Measurements from ENCODE around the gene NLK. TPM values are rescaled to one million over a fixed set of nuclear protein-coding genes. Genes with fewer than 3 reads are reported as not detected.
"Not testable (repeated sequence)": the region's sequence is repeated elsewhere in the genome, so short reads cannot be mapped to it uniquely, and the experiment has no call there.

The NLK gene
- total RNA-seq, 4 donors from 2014 or later, result 6.2 to 40.5 (median 29.9) TPM

GRCh38 chr17:28228109-28228840, 185.8 kb downstream of the NLK start:
- WGBS, 2 donors (ENCODE audit: low coverage in 1 of 2), result 16% methylated on average over 22 of the region's 22 CpGs; no CpG with 5 or more reads in 1 of the 2 donors
- TF ChIP-seq EP300 (IDR thresholded peaks at IDR 0.05; ENCODE audit: low read depth) (no peak), POLR2A (IDR thresholded peaks at IDR 0.05) (no peak), POLR2AphosphoS5 (IDR thresholded peaks at IDR 0.05) (no peak), CTCF (IDR thresholded peaks at IDR 0.05) (peak in 2 of 5 experiments; percentile 6 to 11)
- intact Hi-C loops (cut with DNase I; ENCODE audit: low total_unique reads), result no loop called here
- in situ Hi-C loops (cut with MboI; ENCODE audit: low pct_ligation_motif_present in 1 of 4, low pct_unique_long_range_greater_than_20kb in 1 of 4, low sequenced_read_pairs in 3 of 4), result loop anchor here in 3 of 4 donors (25.0 kb wide), 2 partner anchors 191 to 441 kb away; partner anchors contain the start of gene NLK (in 1 of the 3)
- no peak for DNase-seq
- H3K4me3 ChIP-seq, result peak overlapping the region in 3 of 4 donors; percentile 31 to 49 (median 37)
- H3K27me3 ChIP-seq, result peaks cover 32% of the 10 kb centered on the region
- H3K27ac ChIP-seq, result peak overlapping the region in 2 of 4 donors; percentile 11 to 61
- no peaks in the 10 kb centered on the region for H3K36me3 ChIP-seq
- no peaks in the 10 kb centered on the region for H3K9me3 ChIP-seq
- H3K4me1 ChIP-seq, result peaks cover 0 to 16% (median 11%) of the 10 kb centered on the region in 4 donors

GRCh38 chr17:28228986-28229729, 186.7 kb downstream of the NLK start:
- 88% methylated on average over 4 of the region's 4 CpGs; no CpG with 5 or more reads in 1 of the 2 donors for WGBS, 2 donors (ENCODE audit: low coverage in 1 of 2)
- Histone ChIP-seq H3K4me3 (no peak overlapping the region), H3K4me1 (peaks cover 0 to 18% (median 13%) of the 10 kb centered on the region in 4 donors), H3K9me3 (no peaks in the 10 kb centered on the region), H3K27ac (no peak overlapping the region), H3K27me3 (peaks cover 32% of the 10 kb centered on the region), H3K36me3 (no peaks in the 10 kb centered on the region)
- in situ Hi-C loops (cut with MboI; ENCODE audit: low pct_ligation_motif_present in 1 of 4, low pct_unique_long_range_greater_than_20kb in 1 of 4, low sequenced_read_pairs in 3 of 4) (loop anchor here in 3 of 4 donors (25.0 kb wide), 2 partner anchors 192 to 442 kb away; partner anchors contain the start of gene NLK (in 1 of the 3)), intact Hi-C loops (cut with DNase I; ENCODE audit: low total_unique reads) (no loop called here)
- TF ChIP-seq EP300 (IDR thresholded peaks at IDR 0.05; ENCODE audit: low read depth) (no peak), CTCF (IDR thresholded peaks at IDR 0.05) (no peak)
- DNase-seq, result no peak

GRCh38 chr17:28230011-28230410, 187.5 kb downstream of the NLK start:
- no peak for DNase-seq
- intact Hi-C loops (cut with DNase I; ENCODE audit: low total_unique reads), result no loop called here

GRCh38 chr17:28230607-28231006, 188.1 kb downstream of the NLK start:
- WGBS, 2 donors (ENCODE audit: low coverage in 1 of 2), result 52 to 55% methylated on average over 5 to 6 of the region's 6 CpGs
- H3K36me3 ChIP-seq; H3K9me3 ChIP-seq; intact Hi-C loops (cut with DNase I; ENCODE audit: low total_unique reads); DNase-seq; H3K27ac ChIP-seq; H3K4me3 ChIP-seq: not testable (repeated sequence)
- in situ Hi-C loops (cut with MboI; ENCODE audit: low pct_ligation_motif_present in 1 of 4, low pct_unique_long_range_greater_than_20kb in 1 of 4, low sequenced_read_pairs in 3 of 4), result loop anchor here in 3 of 4 donors (25.0 kb wide), 2 partner anchors 193 to 443 kb away; partner anchors contain the start of gene NLK (in 1 of the 3)
- Histone ChIP-seq H3K27me3 (peaks cover 32% of the 10 kb centered on the region), H3K4me1 (peaks cover 4 to 22% (median 19%) of the 10 kb centered on the region in 4 donors)

More at GRCh38 chr17:28230011-28230410, 187.5 kb downstream of the NLK start:
- in situ Hi-C loops (cut with MboI; ENCODE audit: low pct_ligation_motif_present in 1 of 4, low pct_unique_long_range_greater_than_20kb in 1 of 4, low sequenced_read_pairs in 3 of 4), result loop anchor here in 3 of 4 donors (25.0 kb wide), 2 partner anchors 193 to 443 kb away; partner anchors contain the start of gene NLK (in 1 of the 3)
- Histone ChIP-seq H3K36me3 (no peaks in the 10 kb centered on the region), H3K4me3 (no peak overlapping the region), H3K27me3 (peaks cover 32% of the 10 kb centered on the region), H3K9me3 (no peaks in the 10 kb centered on the region), H3K4me1 (peaks cover 4 to 22% (median 19%) of the 10 kb centered on the region in 4 donors), H3K27ac (no peak overlapping the region)
- WGBS, 2 donors (ENCODE audit: low coverage in 1 of 2), result 63 to 90% methylated on average over 2 to 7 of the region's 7 CpGs
- no peak for TF ChIP-seq EP300 (IDR thresholded peaks at IDR 0.05; ENCODE audit: low read depth)
- no peak for TF ChIP-seq POLR2AphosphoS5 (IDR thresholded peaks at IDR 0.05)
- no peak for TF ChIP-seq POLR2A (IDR thresholded peaks at IDR 0.05)
- no peak for TF ChIP-seq CTCF (IDR thresholded peaks at IDR 0.05)

- in situ Hi-C loops (cut with MboI; ENCODE audit: low pct_ligation_motif_present in 1 of 4, low pct_unique_long_range_greater_than_20kb in 1 of 4, low sequenced_read_pairs in 3 of 4), result loop anchor here in 3 of 4 donors (25.0 kb wide), 2 partner anchors 194 to 444 kb away; partner anchors contain the start of gene NLK (in 1 of the 3)
These were observed 189.1 kb downstream of the NLK start for GRCh38 chr17:28231624-28232023.

More at GRCh38 chr17:28231624-28232023, 189.1 kb downstream of the NLK start:
- intact Hi-C loops (cut with DNase I; ENCODE audit: low total_unique reads); H3K27ac ChIP-seq; H3K4me3 ChIP-seq; H3K36me3 ChIP-seq; DNase-seq; H3K9me3 ChIP-seq: not testable (repeated sequence)
- H3K4me1 ChIP-seq, result peaks cover 4 to 22% (median 19%) of the 10 kb centered on the region in 4 donors
- H3K27me3 ChIP-seq, result peaks cover 28% of the 10 kb centered on the region
- 91 to 94% methylated on average over 5 of the region's 5 CpGs for WGBS, 2 donors (ENCODE audit: low coverage in 1 of 2)

All from transverse colon (tissue), 4 donors.